Neural progenitor cell (in vitro differentiated cells): ENCODE data around the gene MAD1L1. TPM values are rescaled to one million over a fixed set of nuclear protein-coding genes. Genes with fewer than 3 reads are reported as not detected.
A peak's percentile ranks its signal among the peaks of the same experiment; 100 is the strongest.

Experiments used
- DNase-seq: peaks from one replicate; pipeline ENCODE4 v3.0.0-alpha.2; 2016; ENCODE audit warnings: low spot score
- H2AFZ ChIP-seq: fragments of 200-600 bp; sonication (generic); replicated peaks from 2 replicates; pipeline ENCODE4 v1.6.1; 2016; ENCODE audit warnings: antibody characterized with exemption
- H3F3A ChIP-seq: fragments of 200-600 bp; sonication (generic); 2 replicates; pipeline ENCODE4 v1.6.1; 2016; ENCODE audit warnings: antibody characterized with exemption, low read depth
- H3K27ac ChIP-seq: fragments of 200-600 bp; sonication (generic); 2 replicates; pipeline ENCODE4 v1.5.1; 2016; ENCODE audit warnings: mild to moderate bottlenecking
- H3K27me3 ChIP-seq: fragments of 200-600 bp; sonication (generic); 2 replicates; pipeline ENCODE4 v1.6.1; 2016; ENCODE audit warnings: mild to moderate bottlenecking, moderate library complexity
- H3K36me3 ChIP-seq: fragments of 200-600 bp; sonication (generic); 2 replicates; pipeline ENCODE4 v1.5.1; 2016
- H3K4me1 ChIP-seq: fragments of 200-600 bp; sonication (generic); 2 replicates; pipeline ENCODE4 v1.6.1; 2016; ENCODE audit warnings: mixed run types
- H3K4me2 ChIP-seq: fragments of 200-600 bp; sonication (generic); 2 replicates; pipeline ENCODE4 v1.6.1; 2016
- H3K4me3 ChIP-seq: fragments of 200-600 bp; sonication (generic); 2 replicates; pipeline ENCODE4 v1.5.1; 2016
- H3K79me2 ChIP-seq: fragments of 200-600 bp; sonication (generic); 2 replicates; pipeline ENCODE4 v1.6.1; 2016; ENCODE audit warnings: low read depth
- H3K9ac ChIP-seq: fragments of 200-600 bp; sonication (generic); 2 replicates; pipeline ENCODE4 v1.6.1; 2016
- H3K9me3 ChIP-seq: fragments of 200-600 bp; sonication (generic); 2 replicates; pipeline ENCODE4 v1.5.1; 2016; ENCODE audit warnings: low read depth
- H4K20me1 ChIP-seq: fragments of 200-600 bp; sonication (generic); 2 replicates; pipeline ENCODE4 v1.6.1; 2016; ENCODE audit warnings: low read depth
- H3K27ac Mint-ChIP-seq: 3 replicates; pipeline ENCODE4 v1.8.0; 2021; ENCODE audit warnings: mixed read lengths
- H3K27me3 Mint-ChIP-seq: 2 replicates; pipeline ENCODE4 v1.8.0; 2022; ENCODE audit warnings: low read depth, mild to moderate bottlenecking, inconsistent platforms, moderate library complexity, mixed read lengths; ENCODE audit not compliant: insufficient read depth
- H3K36me3 Mint-ChIP-seq: 3 replicates; pipeline ENCODE4 v1.8.0; 2021; ENCODE audit warnings: mixed read lengths
- H3K4me1 Mint-ChIP-seq: 3 replicates; pipeline ENCODE4 v1.8.0; 2021; ENCODE audit warnings: mixed read lengths
- H3K4me3 Mint-ChIP-seq: 3 replicates; pipeline ENCODE4 v1.8.0; 2021; ENCODE audit warnings: mild to moderate bottlenecking, moderate library complexity, mixed read lengths
- H3K9me3 Mint-ChIP-seq: 3 replicates; pipeline ENCODE4 v1.8.0; 2020; ENCODE audit warnings: mixed read lengths
- EZH2 ChIP-seq: fragments of 200-600 bp; sonication (generic); IDR thresholded peaks from 2 replicates; pipeline ENCODE4 v1.6.1; 2017; ENCODE audit warnings: antibody characterized with exemption, mild to moderate bottlenecking, moderate library complexity
- EZH2phosphoT487 ChIP-seq: fragments of 200-600 bp; sonication (generic); IDR thresholded peaks from 2 replicates; pipeline ENCODE4 v1.6.1; 2017; ENCODE audit warnings: antibody characterized with exemption
- total RNA-seq: library from RNA; depleted of rRNA; stranded (reverse); fragments of >200 nt; gene quantifications from 2 replicates; pipeline ENCODE4 v1.2.3, GENCODE V29; 2015; ENCODE audit warnings: low replicate concordance
- TF ChIP-seq, protein P1 (sequence below): fragments of 200-600 bp; sonication (generic); IDR thresholded peaks from 2 replicates; pipeline ENCODE4 v1.5.1; 2017; ENCODE audit warnings: antibody characterized with exemption, mild to moderate bottlenecking

The MAD1L1 gene
- total RNA-seq, 1 donor from 2014 or later, result 23.7 TPM

DNA sequence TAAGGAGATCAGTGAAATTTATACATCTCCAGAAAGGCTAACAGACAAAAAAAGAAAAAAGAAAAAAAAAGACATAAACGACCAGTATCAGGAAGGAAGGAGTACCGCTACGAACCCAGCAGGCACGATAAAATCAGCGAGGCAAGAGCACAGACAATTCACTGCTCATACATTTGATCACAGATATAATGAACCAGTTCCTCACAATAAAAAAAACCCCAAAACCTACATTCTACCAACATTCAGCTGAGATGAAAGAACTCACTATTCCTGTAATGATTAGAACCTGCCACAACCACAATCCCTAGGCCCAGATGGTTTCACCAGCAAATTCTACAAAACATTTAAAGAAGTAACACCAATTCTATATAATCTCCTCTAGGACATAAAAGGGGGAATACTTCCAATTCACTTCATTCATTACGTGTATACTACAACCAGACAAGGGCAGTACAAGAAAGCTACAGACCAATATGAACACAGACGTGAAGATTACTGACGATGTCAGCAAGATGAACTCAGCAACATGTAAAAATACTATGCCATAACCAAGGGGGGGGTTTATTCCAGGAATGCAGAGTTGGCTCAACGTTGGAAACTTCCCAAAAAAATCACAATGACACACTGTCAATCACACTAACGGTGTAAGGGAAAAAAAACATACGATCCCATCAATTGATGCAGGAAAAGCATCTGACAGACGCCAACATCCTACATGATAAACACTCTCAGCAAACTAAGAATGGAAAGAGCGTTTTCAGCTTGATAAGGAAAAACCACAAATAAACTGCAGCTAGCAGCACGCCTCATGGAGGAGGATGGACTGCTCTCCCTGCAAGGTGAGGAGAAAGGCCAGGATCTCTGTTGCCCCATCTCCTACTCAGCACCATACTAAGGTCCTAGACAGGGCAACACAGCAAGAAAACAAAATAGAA, 306.5 kb downstream of the MAD1L1 start:
- no peak overlapping the region for H3K27ac Mint-ChIP-seq
- H3K36me3 Mint-ChIP-seq, result peaks cover under 1% of the 10 kb centered on the region

DNA sequence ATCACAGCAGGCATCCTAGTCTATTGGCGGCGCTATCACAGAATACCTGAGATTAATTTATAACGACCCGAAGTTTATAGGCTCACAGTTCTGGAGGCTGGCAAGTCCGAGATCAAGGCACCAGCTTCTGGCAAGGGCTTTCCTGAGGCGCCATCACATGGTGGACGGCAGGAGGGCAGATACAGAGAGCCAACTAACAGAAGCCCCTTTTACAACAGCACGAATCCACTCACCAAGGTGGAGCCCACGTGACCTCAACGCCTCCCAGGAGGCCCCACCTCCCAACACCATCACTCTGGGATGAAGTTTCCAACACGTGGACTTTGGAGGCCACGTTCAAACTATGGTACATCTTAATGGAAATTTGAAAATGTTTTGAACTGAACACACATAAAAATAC, 307.4 kb downstream of the MAD1L1 start:
- Mint-ChIP-seq H3K9me3 (no peaks in the 10 kb centered on the region), H3K27ac (no peak overlapping the region), H3K4me1 (peaks cover 8% of the 10 kb centered on the region), H3K27me3 (peaks cover 3% of the 10 kb centered on the region), H3K4me3 (no peak overlapping the region), H3K36me3 (no peaks in the 10 kb centered on the region)
- Histone ChIP-seq H2AFZ (no peak overlapping the region), H3K79me2 (no peaks in the 10 kb centered on the region), H3K36me3 (no peaks in the 10 kb centered on the region), H3K27me3 (no peaks in the 10 kb centered on the region), H3K27ac (no peak overlapping the region), H3K4me3 (no peak overlapping the region), H3K4me2 (no peak overlapping the region), H3K9ac (no peak overlapping the region), H3K4me1 (no peaks in the 10 kb centered on the region), H3F3A (no peaks in the 10 kb centered on the region), H3K9me3 (no peaks in the 10 kb centered on the region), H4K20me1 (no peaks in the 10 kb centered on the region)
- TF ChIP-seq EZH2 (no peak), EZH2phosphoT487 (no peak)
- TF ChIP-seq, protein P1, sequence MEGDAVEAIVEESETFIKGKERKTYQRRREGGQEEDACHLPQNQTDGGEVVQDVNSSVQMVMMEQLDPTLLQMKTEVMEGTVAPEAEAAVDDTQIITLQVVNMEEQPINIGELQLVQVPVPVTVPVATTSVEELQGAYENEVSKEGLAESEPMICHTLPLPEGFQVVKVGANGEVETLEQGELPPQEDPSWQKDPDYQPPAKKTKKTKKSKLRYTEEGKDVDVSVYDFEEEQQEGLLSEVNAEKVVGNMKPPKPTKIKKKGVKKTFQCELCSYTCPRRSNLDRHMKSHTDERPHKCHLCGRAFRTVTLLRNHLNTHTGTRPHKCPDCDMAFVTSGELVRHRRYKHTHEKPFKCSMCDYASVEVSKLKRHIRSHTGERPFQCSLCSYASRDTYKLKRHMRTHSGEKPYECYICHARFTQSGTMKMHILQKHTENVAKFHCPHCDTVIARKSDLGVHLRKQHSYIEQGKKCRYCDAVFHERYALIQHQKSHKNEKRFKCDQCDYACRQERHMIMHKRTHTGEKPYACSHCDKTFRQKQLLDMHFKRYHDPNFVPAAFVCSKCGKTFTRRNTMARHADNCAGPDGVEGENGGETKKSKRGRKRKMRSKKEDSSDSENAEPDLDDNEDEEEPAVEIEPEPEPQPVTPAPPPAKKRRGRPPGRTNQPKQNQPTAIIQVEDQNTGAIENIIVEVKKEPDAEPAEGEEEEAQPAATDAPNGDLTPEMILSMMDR, result peak; percentile 19
- DNase-seq, result no peak

More for the DNA sequence above, 306.5 kb downstream of the MAD1L1 start:
- Histone ChIP-seq H3K4me3 (no peak overlapping the region), H4K20me1 (no peaks in the 10 kb centered on the region), H3K9ac (no peak overlapping the region), H3F3A (no peaks in the 10 kb centered on the region), H3K79me2 (no peaks in the 10 kb centered on the region), H3K4me1 (no peaks in the 10 kb centered on the region), H3K4me2 (no peak overlapping the region), H3K27me3 (no peaks in the 10 kb centered on the region), H3K27ac (no peak overlapping the region), H2AFZ (no peak overlapping the region), H3K36me3 (no peaks in the 10 kb centered on the region), H3K9me3 (no peaks in the 10 kb centered on the region)
- no peak overlapping the region for H3K4me3 Mint-ChIP-seq
- H3K4me1 Mint-ChIP-seq, result peaks cover 8% of the 10 kb centered on the region
- H3K27me3 Mint-ChIP-seq, result peaks cover 3% of the 10 kb centered on the region
- no peak for DNase-seq
- no peaks in the 10 kb centered on the region for H3K9me3 Mint-ChIP-seq
- TF ChIP-seq EZH2phosphoT487 (no peak), EZH2 (no peak)
- TF ChIP-seq, protein P1, result no peak

DNA sequence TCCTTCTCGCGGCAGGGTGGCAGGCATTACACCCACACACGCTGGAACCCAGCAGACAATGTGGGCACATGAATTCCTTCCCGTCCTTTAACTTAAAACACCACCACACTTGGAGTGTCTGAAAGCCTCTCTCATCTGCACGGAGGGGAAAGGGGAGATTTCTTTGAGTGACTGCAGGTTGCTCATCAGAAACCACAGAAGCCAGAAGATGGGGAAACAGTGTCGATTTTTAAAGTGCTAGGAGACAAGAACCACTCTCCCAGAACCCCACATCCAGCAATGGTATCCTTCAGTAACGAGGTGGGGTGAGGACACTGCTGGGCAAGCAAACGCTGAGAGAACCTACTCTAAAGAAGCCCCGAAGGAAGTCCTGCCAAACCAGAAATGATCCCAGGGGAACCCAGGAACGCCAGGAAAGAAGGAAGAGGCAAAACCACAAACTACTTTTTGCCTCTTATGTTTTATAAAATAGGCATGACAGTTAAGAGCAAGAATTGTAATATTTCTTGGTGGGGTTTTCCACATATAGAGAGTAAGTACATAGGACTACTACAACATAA, 308.4 kb downstream of the MAD1L1 start:
- DNase-seq, result no peak
- Histone ChIP-seq H3K36me3 (no peaks in the 10 kb centered on the region), H4K20me1 (no peaks in the 10 kb centered on the region), H3K4me3 (no peak overlapping the region), H3K9ac (no peak overlapping the region), H3K9me3 (no peaks in the 10 kb centered on the region), H3K4me1 (no peaks in the 10 kb centered on the region), H3K4me2 (no peak overlapping the region), H3K27ac (no peak overlapping the region), H2AFZ (no peak overlapping the region), H3K79me2 (no peaks in the 10 kb centered on the region), H3F3A (no peaks in the 10 kb centered on the region), H3K27me3 (no peaks in the 10 kb centered on the region)
- Mint-ChIP-seq H3K4me1 (peaks cover 11% of the 10 kb centered on the region), H3K27me3 (peaks cover 3% of the 10 kb centered on the region), H3K36me3 (no peaks in the 10 kb centered on the region), H3K27ac (no peak overlapping the region), H3K4me3 (no peak overlapping the region), H3K9me3 (no peaks in the 10 kb centered on the region)
- TF ChIP-seq, protein P1, result no peak
- no peak for TF ChIP-seq EZH2phosphoT487
- TF ChIP-seq EZH2, result no peak
